DMS153 treated with DMSO at 0.1 percent for 48 hours (cell line): ENCODE measurements around the gene ZNF480.
"Not testable (repeated sequence)": the region's sequence is repeated elsewhere in the genome, so short reads cannot be mapped to it uniquely, and the experiment has no call there.

Source experiments
- DNase-seq: peaks from one replicate; lab custom pipeline; 2025; ENCODE audit not compliant: unreplicated experiment; lab: John Stamatoyannopoulos, UW

ZNF480 gene

DNA sequence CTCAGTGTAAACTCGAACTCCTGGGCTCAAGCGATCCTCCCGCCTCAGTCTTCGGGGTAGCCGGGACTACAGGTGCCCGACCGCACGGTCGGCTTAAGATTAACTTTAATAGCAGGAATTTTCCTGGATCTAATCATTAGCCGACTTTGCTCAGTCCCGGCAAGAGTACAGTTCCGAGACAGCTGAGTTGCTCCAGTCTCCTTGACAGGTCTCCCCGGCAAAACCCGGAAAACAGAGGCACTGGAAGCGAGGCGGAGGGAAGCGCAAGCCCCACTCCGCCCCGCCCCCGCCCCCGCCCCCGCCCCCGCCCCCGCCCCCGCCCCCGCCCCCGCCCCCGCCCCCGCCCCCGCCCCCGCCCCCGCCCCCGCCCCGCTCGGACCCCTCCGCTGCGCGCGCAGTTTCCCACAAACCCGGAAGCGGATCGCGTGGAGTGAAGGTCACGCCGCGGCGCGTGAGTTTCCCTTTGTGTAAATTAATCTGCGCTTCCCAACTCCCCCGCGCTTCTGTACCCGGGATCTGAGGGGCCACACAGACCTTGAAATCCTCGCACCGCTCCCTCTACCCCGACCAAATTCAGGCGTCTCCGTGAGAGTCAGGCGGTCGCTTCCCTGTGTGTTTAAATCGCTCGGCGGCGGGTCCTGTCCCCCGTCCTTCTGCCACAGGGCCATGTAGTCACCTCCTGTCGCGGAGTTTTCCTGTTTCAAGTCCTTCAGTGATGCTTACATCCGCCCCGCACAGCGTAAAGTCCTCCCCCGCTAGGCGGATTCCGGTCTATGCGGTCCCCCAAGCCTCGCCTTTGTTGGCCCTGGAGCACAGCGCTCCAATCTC is at the start of gene ZNF480:
Gene ZNF480 (plus strand): TSS at position 397 of the 828 bp plus-strand sequence. CDS start 3,244 bp downstream, outside the sequence.
- DNase-seq, result peak; percentile 71

DNA sequence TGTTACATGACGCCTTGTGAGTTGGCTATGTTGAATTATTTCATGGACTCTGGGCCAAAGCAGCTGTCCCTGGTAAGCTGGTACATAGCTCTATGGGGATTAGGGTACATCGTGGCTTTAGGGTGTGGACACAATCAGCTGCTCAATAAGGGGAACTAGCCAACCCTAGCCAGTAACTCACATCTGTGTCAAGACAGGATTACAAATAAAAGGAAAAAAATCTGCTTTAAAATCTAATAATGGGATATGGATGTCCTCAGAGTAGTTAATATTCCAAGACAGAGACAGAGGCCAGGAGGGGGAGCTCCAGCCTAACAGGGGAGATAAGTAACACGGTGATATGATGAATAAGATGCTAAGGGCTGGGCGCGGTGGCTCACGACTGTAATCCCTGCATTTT is 48.7 kb upstream of the ZNF480 start:
- DNase-seq, result no peak

DNA sequence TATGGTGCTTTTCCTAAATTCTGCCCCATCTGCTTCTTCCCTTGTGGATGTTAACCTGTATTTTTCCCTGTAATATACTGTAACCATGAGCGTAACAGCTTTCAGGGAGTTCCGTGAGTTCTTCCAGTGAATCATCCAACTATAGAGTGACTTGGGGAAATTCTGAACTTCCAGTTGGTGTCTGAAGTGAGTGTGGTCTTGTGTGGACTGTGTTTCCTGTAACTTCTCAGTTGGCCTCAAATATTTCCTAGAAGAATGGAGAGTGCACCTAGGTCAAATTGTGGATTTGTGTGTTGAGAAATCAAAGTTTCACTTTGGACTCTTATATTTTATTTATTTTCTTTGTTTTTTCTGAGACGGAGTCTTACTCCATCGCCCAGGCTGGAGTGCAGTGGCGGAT is 38.5 kb upstream of the ZNF480 start:
- DNase-seq, result no peak

DNA sequence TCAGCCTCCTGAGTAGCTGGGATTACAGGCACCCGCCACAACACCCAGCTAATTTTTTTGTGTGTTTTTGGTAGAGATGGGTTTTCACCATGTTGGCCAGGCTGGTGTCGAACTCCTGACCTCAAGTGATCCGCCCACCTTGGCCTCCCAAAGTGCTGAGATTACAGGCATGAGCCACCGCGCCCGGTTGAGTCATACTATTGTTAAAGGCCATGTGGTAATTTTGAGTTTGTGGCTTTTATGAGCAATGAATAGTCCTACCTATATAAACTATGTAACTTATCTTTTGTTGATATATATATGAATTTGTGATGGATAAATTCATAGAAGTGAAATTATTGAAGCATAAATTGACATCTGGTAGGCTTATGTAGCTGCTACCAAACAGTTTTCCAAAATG is 31.4 kb upstream of the ZNF480 start:
- not testable (repeated sequence) for DNase-seq

DNA sequence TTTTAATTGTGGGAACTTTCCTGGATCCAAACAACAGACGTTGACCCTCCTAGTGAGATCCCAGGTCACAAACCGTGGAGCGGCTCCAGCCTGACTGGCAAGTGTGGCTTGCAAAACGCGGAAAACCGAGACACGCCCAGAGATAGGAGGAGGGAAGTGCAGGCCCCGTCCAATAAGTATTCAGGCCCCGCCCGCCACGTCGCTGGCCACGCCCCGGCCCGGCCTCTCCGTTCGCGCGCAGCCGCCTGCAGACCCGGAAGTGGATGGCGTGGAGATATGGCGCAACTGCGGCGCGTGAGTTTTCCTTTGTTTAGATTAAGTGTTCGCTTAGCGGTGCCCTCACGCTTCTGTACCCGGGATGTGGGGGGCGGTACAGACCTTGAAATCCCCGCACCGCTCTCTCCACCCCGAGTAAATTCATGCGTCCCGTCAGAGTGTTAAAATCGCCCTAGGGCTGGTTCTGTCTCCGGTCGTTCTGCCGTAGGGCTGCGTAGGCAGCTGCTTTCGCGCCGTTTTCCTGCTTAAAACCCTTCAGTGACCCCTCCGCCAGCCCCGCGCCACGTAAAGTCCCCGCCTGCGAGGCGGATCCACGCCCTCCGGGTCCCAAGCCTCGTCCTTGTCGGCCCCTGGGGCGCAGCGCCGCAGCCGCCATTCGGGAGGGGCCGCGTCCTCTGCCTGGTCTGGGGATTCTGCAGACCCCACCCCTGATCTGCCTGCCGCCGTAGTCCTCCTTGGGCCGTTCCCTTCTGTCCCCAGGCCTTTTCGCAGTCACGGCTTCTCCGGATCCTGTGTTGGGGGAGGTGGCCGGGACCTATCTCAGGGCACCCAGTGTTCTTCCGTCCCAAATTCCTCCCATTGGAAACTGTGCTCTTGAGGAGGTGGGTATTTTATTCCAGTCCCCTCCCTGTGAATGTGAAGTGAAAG is 27.4 kb upstream of the ZNF480 start, which contains the start of gene ZNF766:
Gene ZNF766 (plus strand): TSS at position 250 of the 924 bp plus-strand sequence. CDS start 27 bp downstream, at position 277.
- peak; percentile 91 for DNase-seq

DNA sequence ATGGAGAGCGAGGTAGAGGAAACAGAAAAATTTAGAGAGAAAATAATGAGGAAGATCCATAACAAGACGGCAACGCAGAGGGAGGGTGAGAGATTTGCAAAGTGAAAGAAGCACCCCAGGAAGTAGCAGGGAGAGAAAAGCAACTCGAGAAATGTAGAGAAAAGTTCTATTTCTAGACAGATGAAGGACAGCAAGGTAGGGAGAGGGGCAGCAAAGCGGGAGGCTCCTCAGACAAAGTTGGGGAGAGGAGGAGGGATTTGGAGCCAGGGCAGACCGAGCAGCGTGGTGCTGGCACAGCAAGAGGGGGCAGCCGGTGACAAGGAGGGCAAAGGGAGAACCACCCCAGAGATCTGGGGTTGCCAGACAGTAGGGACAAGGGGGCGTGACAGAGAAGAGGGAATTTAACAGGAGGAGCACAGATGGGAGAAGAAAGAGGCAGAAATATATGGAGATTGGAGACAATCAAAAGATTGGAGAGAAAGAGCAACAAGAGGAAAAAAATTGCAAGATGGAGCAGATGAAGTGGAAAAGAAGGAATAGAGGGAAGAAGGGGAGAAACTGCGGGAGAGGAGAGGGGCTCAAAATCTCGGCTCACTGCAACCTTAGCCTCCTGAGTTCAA is 26.6 kb upstream of the ZNF480 start:
- DNase-seq, result no peak

DNA sequence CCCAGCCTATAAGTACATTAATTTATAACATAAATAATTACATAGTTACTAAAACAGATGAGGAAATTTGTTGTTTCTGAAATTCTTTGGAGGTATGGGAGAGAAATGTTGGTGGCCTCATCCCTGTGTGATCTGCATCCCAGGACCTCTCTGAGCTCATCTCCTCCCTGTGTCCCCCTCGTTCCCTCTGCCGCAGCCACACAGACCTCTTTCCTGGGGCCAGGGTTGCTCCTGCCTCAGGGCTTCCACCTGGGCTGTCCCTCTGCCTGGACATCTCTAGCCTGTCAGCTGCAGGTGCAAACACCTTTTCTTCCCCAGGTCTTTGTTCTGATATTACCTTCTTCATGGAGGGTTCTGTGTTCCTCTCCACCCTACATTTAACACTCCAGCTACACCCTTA is 23.7 kb upstream of the ZNF480 start:
- DNase-seq, result no peak

DNA sequence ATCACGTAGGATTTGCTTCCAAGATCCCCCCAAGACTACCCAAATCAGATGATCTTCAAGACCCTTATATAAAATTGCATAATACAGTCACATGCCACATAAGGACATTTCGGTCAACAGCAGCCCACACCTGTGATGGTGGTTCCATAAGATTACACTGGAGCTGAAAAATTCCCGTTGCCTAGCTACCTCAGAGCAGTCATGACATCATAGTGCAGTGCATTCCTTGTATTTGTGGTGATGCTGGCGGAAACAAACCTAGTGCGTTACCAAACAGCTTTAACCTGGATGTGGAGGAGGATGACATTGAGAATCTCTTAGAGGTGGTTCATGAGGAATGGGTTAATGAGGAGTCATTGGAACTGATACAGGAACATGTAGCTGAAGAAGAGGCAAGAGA is 22.8 kb upstream of the ZNF480 start:
- no peak for DNase-seq

DNA sequence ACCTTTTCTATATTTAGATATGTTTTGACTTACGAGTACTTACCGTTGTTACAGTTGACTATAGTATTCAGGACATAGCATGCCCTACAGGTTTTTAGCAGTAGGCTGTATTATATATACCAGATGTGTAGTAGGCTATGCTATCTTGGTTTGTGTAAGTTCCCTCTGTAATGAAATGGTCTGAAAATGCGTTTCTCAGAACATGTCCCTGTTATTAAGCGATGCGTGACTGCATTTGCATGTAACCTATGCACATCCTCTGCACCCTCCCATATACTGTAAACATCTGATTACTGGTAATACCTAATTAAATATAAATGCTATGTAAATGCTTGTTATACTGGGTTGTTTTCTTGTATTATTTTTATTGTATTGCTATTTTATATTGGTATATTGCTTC is 21.0 kb upstream of the ZNF480 start:
- DNase-seq, result no peak

DNA sequence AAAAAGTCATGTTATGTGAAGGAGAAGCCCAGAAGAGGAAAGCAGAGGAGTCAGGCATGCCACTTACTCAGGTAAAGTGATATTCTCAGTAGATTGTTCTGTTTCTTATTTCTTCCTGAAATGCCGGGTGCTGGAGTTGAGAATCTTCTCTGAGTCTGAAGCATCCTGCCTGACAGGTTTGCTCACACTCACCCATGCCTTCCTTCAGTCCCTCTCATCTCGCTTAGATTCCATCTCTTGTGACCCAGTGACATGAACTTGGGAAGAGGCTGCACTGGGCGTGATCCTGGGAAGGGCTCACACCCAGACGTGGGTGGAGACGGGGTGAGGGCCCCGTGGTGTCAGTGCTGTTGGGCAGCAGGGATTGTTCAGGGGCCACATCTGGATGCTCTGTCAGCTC is 19.5 kb upstream of the ZNF480 start:
- no peak for DNase-seq

DNA sequence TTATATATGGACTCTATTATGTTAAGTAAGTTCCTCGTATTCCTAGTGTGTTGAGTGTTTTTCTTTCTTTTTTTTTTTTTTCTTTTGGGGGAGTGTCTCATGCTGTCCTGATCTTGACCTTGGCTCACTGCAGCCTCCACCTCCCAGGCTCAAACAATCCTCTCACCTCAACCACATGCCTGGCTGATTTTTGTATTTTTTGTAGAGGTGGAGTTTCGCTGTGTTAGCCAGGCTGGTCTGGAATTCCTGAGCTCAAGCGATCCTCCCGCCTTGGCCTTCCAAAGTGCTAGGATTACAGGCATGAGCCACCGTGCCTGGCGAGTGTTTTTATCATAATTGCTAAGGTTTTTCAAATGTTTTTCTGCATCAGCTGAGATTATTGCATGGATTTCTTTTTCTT is 10.7 kb upstream of the ZNF480 start:
- no peak for DNase-seq

DNA sequence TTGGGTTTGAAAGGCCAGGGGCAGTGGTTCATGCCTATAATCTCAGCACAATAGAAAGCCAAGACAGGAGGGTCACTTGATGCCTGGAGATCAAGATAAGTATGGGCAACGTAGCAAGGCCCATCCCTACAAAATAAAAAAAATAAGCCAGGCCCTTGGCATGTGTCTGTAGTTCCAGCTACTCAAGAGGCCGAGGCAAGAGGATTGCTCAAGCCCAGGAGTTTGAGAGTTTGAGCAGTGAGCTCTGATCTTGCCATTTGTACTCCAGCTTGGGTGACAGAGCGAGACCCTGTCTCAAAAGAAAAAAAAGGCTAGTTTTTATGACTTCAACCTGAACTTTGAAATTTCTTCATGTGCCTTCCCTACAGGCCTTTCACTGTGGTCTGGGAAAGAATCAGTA is 5.2 kb upstream of the ZNF480 start:
- DNase-seq, result no peak

DNA sequence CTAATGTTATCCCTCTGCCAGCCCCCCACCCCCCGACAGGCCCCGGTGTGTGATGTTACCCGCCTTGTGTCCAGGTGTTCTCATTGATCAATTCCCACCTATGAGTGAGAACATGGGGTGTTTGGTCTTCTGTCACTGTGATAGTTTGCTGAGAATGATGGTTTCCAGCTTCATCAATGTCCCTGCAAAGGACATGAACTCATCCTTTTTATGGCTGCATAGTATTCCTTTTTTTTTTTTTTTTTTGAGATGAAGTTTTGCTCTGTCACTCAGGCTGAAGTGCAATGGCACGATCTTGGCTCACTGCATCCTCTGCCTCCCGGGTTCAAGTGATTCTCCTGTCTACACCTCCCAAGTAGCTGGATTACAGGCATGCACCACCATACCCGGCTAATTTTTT is 4.0 kb upstream of the ZNF480 start:
- not testable (repeated sequence) for DNase-seq

DNA sequence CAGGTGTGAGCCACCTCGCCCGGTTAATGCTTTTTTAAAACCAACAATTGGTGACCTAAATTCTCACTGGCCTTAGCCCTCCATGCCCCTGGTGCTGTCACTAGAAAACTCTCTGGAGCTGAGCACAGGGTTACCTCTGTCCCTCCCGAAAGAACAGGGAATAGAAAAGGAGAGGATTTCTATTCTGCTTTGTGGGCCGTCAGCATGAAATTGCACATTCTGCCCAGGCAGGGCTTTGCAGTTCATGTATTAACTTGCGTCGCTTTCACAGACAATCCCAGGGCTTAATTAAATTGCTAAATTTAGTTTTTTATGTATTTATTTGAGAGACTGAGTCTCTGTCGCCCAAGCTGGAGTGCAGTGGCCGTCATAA is 583 bp upstream of the ZNF480 start:
- DNase-seq, result no peak

DNA sequence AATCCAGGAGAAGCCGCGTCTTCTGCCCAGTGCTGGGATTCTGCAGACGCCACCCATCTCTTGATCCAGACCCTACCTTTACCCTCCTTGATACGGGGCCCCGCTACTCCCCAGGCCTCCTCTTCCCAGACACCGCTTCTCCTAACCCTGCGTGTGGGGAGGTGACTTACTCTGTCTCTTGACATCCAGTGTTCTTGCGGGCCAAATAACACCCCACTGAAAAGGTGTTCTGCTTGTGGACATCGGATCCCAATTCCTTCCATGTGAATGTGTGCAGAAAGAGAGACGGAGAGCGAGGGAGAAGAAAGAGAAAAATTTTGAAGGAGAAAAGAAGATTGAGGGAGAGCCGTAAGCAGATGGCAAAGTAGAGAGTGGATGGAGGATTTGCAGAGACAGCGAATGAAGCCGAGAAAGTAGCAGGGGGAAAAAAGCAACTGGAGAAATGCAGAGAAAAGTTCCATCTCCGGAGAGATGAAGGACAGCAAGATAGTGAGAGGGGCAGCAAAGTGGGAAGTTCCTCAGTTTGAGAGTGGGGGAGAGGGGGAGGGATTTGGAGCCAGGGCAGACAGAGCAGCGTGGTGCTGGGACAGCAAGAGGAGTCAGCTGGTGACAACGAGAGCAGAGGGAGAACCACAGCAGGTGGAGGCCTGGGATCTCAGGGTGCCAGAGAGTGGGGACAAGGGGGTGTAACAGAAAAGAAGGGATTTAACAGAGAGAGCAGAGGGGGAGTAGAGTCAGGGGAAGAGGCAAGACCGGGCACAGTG is 814 bp downstream of the ZNF480 start:
- no peak for DNase-seq

DNA sequence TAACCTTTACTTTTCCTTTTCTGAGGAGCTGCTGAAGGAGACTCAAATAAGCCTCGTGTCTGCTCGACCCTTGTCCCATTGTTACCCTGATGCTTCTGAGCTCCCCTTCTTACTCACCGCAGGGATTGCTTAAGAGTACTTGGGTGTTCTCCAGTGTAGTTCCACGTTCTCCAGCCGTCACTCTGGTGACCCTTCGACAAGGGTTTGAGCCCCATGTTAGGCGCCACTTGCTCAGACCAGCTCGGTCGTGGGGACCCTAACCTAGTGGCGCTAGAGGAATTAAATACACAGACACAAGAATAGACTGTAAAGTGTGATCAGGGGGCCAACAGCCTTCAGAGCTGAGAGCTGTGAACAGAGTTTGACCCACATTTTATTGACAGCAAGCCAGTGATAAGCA is 10.3 kb downstream of the ZNF480 start:
- no peak for DNase-seq

DNA sequence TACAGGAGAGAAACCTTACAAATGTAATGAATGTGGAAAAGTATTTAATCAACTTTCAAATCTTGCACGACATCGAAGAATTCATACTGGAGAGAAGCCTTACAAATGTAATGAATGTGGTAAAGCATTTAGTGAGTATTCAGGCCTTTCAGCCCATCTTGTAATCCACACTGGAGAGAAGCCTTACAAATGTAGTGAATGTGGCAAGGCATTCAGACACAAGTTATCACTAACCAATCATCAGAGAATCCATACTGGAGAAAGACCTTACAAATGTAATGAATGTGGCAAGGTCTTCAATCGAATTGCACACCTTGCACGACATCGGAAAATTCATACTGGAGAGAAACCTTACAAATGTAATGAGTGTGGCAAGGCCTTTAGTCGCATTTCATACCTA is 25.5 kb downstream of the ZNF480 start:
- DNase-seq, result no peak

DNA sequence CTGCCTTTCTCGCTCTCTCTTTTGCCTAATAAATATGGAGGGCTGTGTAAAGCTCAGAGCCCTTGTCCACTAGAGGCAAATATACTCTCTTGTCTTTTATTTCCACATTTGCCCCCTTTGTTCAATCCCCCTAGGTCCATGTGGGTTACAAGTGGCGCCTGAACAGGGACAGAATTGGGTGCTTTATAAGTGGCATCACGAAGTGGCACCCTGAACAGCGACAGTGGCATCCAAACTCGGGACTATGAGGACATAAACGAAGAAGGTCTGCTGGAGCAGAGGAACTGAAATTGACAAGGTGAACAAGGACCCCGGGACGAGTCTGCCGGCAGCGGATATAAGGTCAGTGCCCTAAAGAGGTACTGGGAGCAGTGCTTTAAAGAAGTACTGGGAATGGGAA is 34.8 kb downstream of the ZNF480 start:
- DNase-seq, result no peak

DNA sequence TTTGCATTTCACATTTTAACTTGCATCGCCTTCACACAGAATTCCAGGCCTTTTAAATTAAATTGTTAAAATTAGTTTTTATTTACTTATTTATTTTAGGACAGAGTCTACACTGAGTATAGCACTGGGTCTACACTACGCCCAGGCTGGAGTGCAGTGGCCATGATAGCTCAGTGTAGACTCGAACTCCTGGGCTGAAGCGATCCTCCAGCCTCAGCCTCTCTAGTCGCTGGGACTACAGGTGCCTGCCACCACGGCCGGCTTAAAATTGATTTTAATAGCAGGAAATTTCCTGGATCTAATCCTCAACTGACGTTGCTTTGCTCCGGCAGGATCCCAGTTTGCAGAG is 38.8 kb downstream of the ZNF480 start:
- no peak for DNase-seq

DNA sequence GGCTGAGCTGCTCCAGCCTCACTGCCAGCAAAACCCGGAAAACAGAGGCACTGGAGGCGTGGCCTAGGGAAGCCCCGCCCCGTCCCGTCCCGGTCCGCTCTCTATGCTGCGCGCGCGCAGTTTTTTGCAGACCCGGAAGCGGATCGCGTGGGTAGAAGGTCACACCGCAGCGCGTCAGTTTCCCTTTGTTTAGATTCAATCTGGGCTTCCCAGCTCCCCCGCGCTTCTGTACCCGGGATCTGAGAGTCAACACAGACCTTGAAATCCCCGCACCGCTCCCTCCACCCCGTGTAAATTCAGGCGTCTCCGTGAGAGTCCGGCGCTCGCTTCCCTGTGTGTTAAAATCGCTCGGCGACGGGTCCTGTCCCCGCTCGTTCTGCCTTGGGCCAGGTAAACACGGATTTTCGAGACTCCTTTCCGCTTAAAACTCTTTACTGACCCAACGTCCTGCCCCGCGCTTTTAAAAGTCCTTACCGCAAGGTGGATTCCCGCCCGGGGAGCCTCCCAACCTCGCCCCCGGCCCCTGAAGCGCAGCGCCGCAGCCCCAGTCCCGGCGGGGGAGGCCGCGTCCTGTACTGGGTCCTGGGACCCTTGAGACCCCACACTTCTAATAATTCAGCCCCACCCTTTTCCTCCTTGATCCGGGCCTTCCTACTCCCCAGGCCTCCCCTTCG is 39.3 kb downstream of the ZNF480 start, which contains the start of gene ZNF610:
Gene ZNF610 (plus strand): TSS at position 127 of the 674 bp plus-strand sequence. CDS start 12,930 bp downstream, outside the sequence.
- peak; percentile 58 for DNase-seq
